H1 (cell line): ENCODE measurements around the gene MYBPC1. TPM values are rescaled to one million over a fixed set of nuclear protein-coding genes. Genes with fewer than 3 reads are reported as not detected.

Experiments
- CTCF ChIA-PET: fragments of 300-600 bp; sonication (Branson Sonifier 250); formaldehyde crosslinking; loops from one replicate; lab custom pipeline; 2021; ENCODE audit not compliant: partially characterized antibody; lab: Charles Lee
- POLR2A ChIA-PET: fragments of 300-600 bp; sonication (Branson Sonifier 250); formaldehyde crosslinking; loops from one replicate; lab custom pipeline; 2021; ENCODE audit warnings: inconsistent platforms; ENCODE audit not compliant: partially characterized antibody; lab: Charles Lee
- DNase-seq, 2 experiments: peaks; one replicate each; pipeline versions ENCODE4 v3.0.0 to v3.0.0-alpha.2; 2010 to 2022; ENCODE audit warnings: low spot score in 2 of 2, low read depth in 1 of 2, mixed read lengths in 1 of 2
- FAIRE-seq: peaks from 2 replicates; lab custom pipeline; 2011; peaks lifted over from hg19 to GRCh38; lab: Jason Lieb, UNC
- H2AFZ ChIP-seq: 2 replicates; pipeline ENCODE4 v1.8.1; 2012; ENCODE audit warnings: low read length, inconsistent platforms
- H2AK5ac ChIP-seq: 2 replicates; pipeline ENCODE4 v1.6.1; 2013; ENCODE audit warnings: low read depth, low read length
- H2BK120ac ChIP-seq: replicated peaks from 2 replicates; pipeline ENCODE3; 2013; ENCODE audit warnings: low read depth, low read length, inconsistent platforms
- H2BK12ac ChIP-seq: 2 replicates; pipeline ENCODE4 v1.6.1; 2013; ENCODE audit warnings: low read depth, low read length
- H2BK15ac ChIP-seq: 2 replicates; pipeline ENCODE4 v1.6.1; 2013; ENCODE audit warnings: low read length
- H2BK20ac ChIP-seq: 2 replicates; pipeline ENCODE4 v1.6.1; 2013; ENCODE audit warnings: low read length
- H2BK5ac ChIP-seq: 2 replicates; pipeline ENCODE4 v1.6.1; 2013; ENCODE audit warnings: low read depth, low read length
- H3K14ac ChIP-seq: 2 replicates; pipeline ENCODE4 v1.6.1; 2013; ENCODE audit warnings: inconsistent platforms; ENCODE audit not compliant: insufficient read length
- H3K18ac ChIP-seq: 2 replicates; pipeline ENCODE4 v1.6.1; 2013; ENCODE audit warnings: low read length; ENCODE audit errors: extremely low read depth
- H3K23ac ChIP-seq: 2 replicates; pipeline ENCODE4 v1.6.1; 2013; ENCODE audit warnings: inconsistent platforms; ENCODE audit not compliant: insufficient read length
- H3K23me2 ChIP-seq: 2 replicates; pipeline ENCODE4 v1.6.1; 2013; ENCODE audit warnings: low read depth, low read length
- H3K27ac ChIP-seq: 2 replicates; pipeline ENCODE4 v1.6.1; 2011; ENCODE audit warnings: low read depth, low read length, inconsistent platforms
- H3K27me3 ChIP-seq, 4 experiments: replicated peaks in 1 of 4; 1 replicate in 1 of 4; 2 replicates in 3 of 4; pipeline versions ENCODE4 v1.6.1 to v1.8.1; 2011 to 2013; ENCODE audit warnings: low read length in 3 of 4, mild to moderate bottlenecking in 3 of 4, inconsistent platforms in 2 of 4, mixed read lengths in 2 of 4, moderate library complexity in 1 of 4; ENCODE audit not compliant: control insufficient read depth in 3 of 4, insufficient read depth in 3 of 4; ENCODE audit errors: extremely low read depth in 1 of 4
- H3K36me3 ChIP-seq, 4 experiments: 2 replicates each; pipeline versions ENCODE4 v1.6.1 to v1.8.1; 2011 to 2013; ENCODE audit warnings: mild to moderate bottlenecking in 4 of 4, low read length in 3 of 4, moderate library complexity in 2 of 4, control low read depth in 1 of 4, inconsistent platforms in 1 of 4; ENCODE audit not compliant: insufficient read depth in 4 of 4, control insufficient read depth in 2 of 4
- H3K4ac ChIP-seq: replicated peaks from 2 replicates; pipeline ENCODE3; 2013; ENCODE audit warnings: low read length, low read depth, mixed read lengths, inconsistent platforms; ENCODE audit not compliant: insufficient read length
- H3K4me1 ChIP-seq, 4 experiments: replicated peaks in 1 of 4; 1 replicate in 1 of 4; 2 replicates in 3 of 4; pipeline versions ENCODE4 v1.6.1 to v1.8.1; 2011 to 2013; ENCODE audit warnings: low read length in 3 of 4, inconsistent platforms in 2 of 4, mixed read lengths in 1 of 4; ENCODE audit not compliant: insufficient read depth in 4 of 4, control insufficient read depth in 3 of 4
- H3K4me2 ChIP-seq, 2 experiments: 2 replicates each; pipeline versions ENCODE4 v1.6.1 to v1.8.1; 2011 to 2013; ENCODE audit warnings: low read depth in 2 of 2, low read length in 2 of 2, control low read depth in 1 of 2, inconsistent platforms in 1 of 2, mild to moderate bottlenecking in 1 of 2; ENCODE audit not compliant: insufficient read depth in 1 of 2
- H3K4me3 ChIP-seq, 4 experiments: fragments of 200-600, 300-600 bp in 1 of 4; sonication (generic), shearing (Covaris generic), sonication (Bioruptor Twin) in 1 of 4; 2 replicates each; pipeline versions ENCODE4 v1.5.1 to v1.8.1; 2011 to 2016; ENCODE audit warnings: low read length in 4 of 4, low read depth in 3 of 4, control low read depth in 2 of 4, inconsistent platforms in 2 of 4, mild to moderate bottlenecking in 2 of 4, mixed read lengths in 1 of 4, moderate library complexity in 1 of 4; ENCODE audit not compliant: insufficient read depth in 2 of 4; ENCODE audit errors: extremely low read depth in 1 of 4
- H3K56ac ChIP-seq: replicated peaks from 2 replicates; pipeline ENCODE3; 2013; ENCODE audit warnings: low read depth, mild to moderate bottlenecking, mixed read lengths, low read length, inconsistent platforms; ENCODE audit not compliant: insufficient read length
- H3K79me1 ChIP-seq: 2 replicates; pipeline ENCODE4 v1.6.1; 2013; ENCODE audit warnings: low read depth, low read length, control low read depth
- H3K79me2 ChIP-seq, 2 experiments: 2 replicates each; pipeline versions ENCODE4 v1.6.1 to v1.8.1; 2012 to 2013; ENCODE audit warnings: low read length in 2 of 2, mild to moderate bottlenecking in 2 of 2, inconsistent platforms in 1 of 2; ENCODE audit not compliant: insufficient read depth in 2 of 2, control insufficient read depth in 1 of 2
- H3K9ac ChIP-seq, 4 experiments: replicated peaks in 1 of 4; 1 replicate in 1 of 4; 2 replicates in 3 of 4; pipeline versions ENCODE4 v1.6.1 to v1.8.1; 2011 to 2013; ENCODE audit warnings: low read depth in 3 of 4, low read length in 3 of 4, control low read depth in 2 of 4, mild to moderate bottlenecking in 2 of 4, moderate library complexity in 2 of 4, inconsistent platforms in 1 of 4; ENCODE audit errors: extremely low read depth in 1 of 4
- H3K9me3 ChIP-seq, 2 experiments: 2 replicates each; pipeline versions ENCODE4 v1.6.1 to v1.8.1; 2012 to 2013; ENCODE audit warnings: mild to moderate bottlenecking in 2 of 2, moderate library complexity in 2 of 2, control low read depth in 1 of 2, inconsistent platforms in 1 of 2, low read depth in 1 of 2, low read length in 1 of 2, mixed read lengths in 1 of 2; ENCODE audit not compliant: insufficient read depth in 2 of 2
- H4K20me1 ChIP-seq, 2 experiments: replicated peaks in 1 of 2; 2 replicates each; pipeline versions ENCODE3 to v1.8.1; 2011 to 2013; ENCODE audit warnings: inconsistent platforms in 2 of 2, low read length in 2 of 2, mild to moderate bottlenecking in 1 of 2; ENCODE audit not compliant: insufficient read depth in 2 of 2, control insufficient read depth in 1 of 2
- H4K5ac ChIP-seq: 2 replicates; pipeline ENCODE4 v1.6.1; 2013; ENCODE audit warnings: low read length, low read depth, mixed read lengths, inconsistent platforms; ENCODE audit not compliant: insufficient read length
- H4K8ac ChIP-seq: 2 replicates; pipeline ENCODE4 v1.8.0; 2013; ENCODE audit warnings: mild to moderate bottlenecking, moderate library complexity, low read length, inconsistent platforms; ENCODE audit not compliant: insufficient read depth; ENCODE audit errors: extremely low read depth
- H4K91ac ChIP-seq: replicated peaks from 2 replicates; pipeline ENCODE3; 2013; ENCODE audit warnings: low read length, mixed read lengths, inconsistent platforms; ENCODE audit not compliant: insufficient read length
- ASH2L ChIP-seq: fragments of 200-600, 300-600 bp; sonication (generic); IDR thresholded peaks from one replicate; pipeline ENCODE4 v1.7.1; 2017; ENCODE audit warnings: low read length
- CREB1 ChIP-seq: IDR thresholded peaks from 2 replicates; pipeline ENCODE4 v1.6.1; 2012; ENCODE audit warnings: inconsistent platforms
- EZH2 ChIP-seq: fragments of 200-600 bp; sonication (generic); IDR thresholded peaks from 2 replicates; pipeline ENCODE4 v1.7.1; 2012; ENCODE audit warnings: low read depth, mild to moderate bottlenecking, moderate library complexity, low read length, inconsistent platforms; ENCODE audit not compliant: severe bottlenecking
- GTF2F1 ChIP-seq: IDR thresholded peaks from 2 replicates; pipeline ENCODE4 v1.6.1; 2012; ENCODE audit warnings: low read depth, low read length, improper control_type of control experiment, borderline replicate concordance
- KDM4A ChIP-seq: IDR thresholded peaks from one replicate; pipeline ENCODE4 v1.7.1; 2012; ENCODE audit warnings: low read depth, mild to moderate bottlenecking, moderate library complexity, low read length, inconsistent platforms; ENCODE audit not compliant: severe bottlenecking
- POLR2A ChIP-seq, 2 experiments: IDR thresholded peaks; 1 replicate in 1 of 2; 2 replicates in 1 of 2; pipeline ENCODE4 v1.6.1; 2011; ENCODE audit warnings: low read depth in 2 of 2, low read length in 2 of 2, mild to moderate bottlenecking in 2 of 2; ENCODE audit errors: control extremely low read depth in 1 of 2
- TBP ChIP-seq: IDR thresholded peaks from 2 replicates; pipeline ENCODE4 v1.6.1; 2011; ENCODE audit warnings: low read depth, low read length, improper control_type of control experiment
- TEAD4 ChIP-seq: IDR thresholded peaks from 2 replicates; pipeline ENCODE4 v1.6.1; 2012; ENCODE audit warnings: low read depth, low read length, inconsistent platforms, mixed read lengths
- ZNF274 ChIP-seq: IDR thresholded peaks from 2 replicates; pipeline ENCODE4 v1.7.0; 2012; ENCODE audit warnings: low read length, borderline replicate concordance; ENCODE audit errors: extremely low read depth
- WGBS, 2 experiments: shearing (Covaris generic) in 1 of 2; methylation state at CpG; one replicate each; pipeline versions ENCODE4 v1.1.6 to v1.1.7; 2013 to 2015; ENCODE audit warnings: low lambda C conversion rate in 2 of 2, mixed read lengths in 2 of 2, inconsistent platforms in 1 of 2, low coverage in 1 of 2, missing lambda C conversion rate in 1 of 2; ENCODE audit not compliant: insufficient replicate concordance in 2 of 2, insufficient coverage in 1 of 2, insufficient read length in 1 of 2; ENCODE audit errors: extremely low coverage in 1 of 2, missing lambda C conversion rate in 1 of 2; 5-methylcytosine and 5-hydroxymethylcytosine counted together
- polyA plus RNA-seq, 7 experiments: library from polyadenylated mRNA; depleted of rRNA in 3 of 7; stranded (reverse) in 5 of 7; unstranded in 2 of 7; fragments of >200 nt in 5 of 7; fragments of 200-250 nt in 2 of 7; gene quantifications; 1 replicate in 5 of 7; 2 replicates in 1 of 7; 4 replicates in 1 of 7; pipeline versions ENCODE4 v1.2.1 to v1.2.3, GENCODE V29; 2011 to 2013; ENCODE audit warnings: missing spikeins in 2 of 7, mixed read lengths in 2 of 7
- total RNA-seq: library from RNA; stranded (reverse); fragmentation: NEBNext Ultra II Directional; extraction: Animal tissue kit (Norgen Biotek cat#: 25700); gene quantifications from 2 replicates; pipeline ENCODE4 v1.2.1, GENCODE V29; 2021
- TF ChIP-seq, protein P1 (sequence below): IDR thresholded peaks from 2 replicates; pipeline ENCODE4 v1.6.1; 2011; ENCODE audit warnings: low read depth, mild to moderate bottlenecking, low read length; ENCODE audit not compliant: insufficient read depth
- TF ChIP-seq, protein P2 (sequence below): IDR thresholded peaks from 2 replicates; pipeline ENCODE4 v1.6.1; 2012; ENCODE audit warnings: low read length, inconsistent platforms

Gene MYBPC1
- total and polyA plus RNA-seq, 2 of the 8 experiments (the other 6 are each of a cell fraction or from before 2014, with no cell fraction given): not detected

DNA sequence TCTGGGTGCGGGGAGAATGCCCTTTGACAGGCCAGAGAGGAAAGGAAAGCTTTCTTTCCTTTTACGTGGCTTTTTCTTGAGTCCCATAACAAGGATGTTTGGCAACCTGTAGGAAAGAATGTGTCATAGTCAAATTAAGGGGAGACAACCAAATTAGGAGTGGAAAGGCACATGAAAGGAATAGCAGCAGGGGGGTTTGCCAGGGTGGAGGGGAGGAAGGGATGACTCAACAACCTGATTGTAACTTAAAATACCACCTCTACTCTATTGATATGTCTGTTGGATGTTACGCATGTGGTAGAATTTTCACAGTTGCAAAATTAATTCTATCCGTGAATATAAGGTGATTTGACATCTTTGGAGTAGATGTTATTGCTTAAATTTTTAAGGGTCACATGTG, 28.5 kb upstream of the MYBPC1 start:
- Histone ChIP-seq H3K79me2 (no peaks in the 10 kb centered on the region), H3K27ac (peak overlapping the region; percentile 51; the same call in 1 of the 2 replicates)
- TF ChIP-seq ZNF274 (no peak), CREB1 (0 out of 2 replicates have a peak, but pooled peaks have one; percentile 22), KDM4A (no peak), GTF2F1 (no peak), ASH2L (peak; percentile 60), POLR2A (IDR thresholded peaks at IDR 0.05; ENCODE audit: control extremely low read depth in 1 of 2, low read depth in 2 of 2, low read length in 2 of 2) (peak in 1 of 2 experiments; percentile 45; a peak in 1 of 3 replicates), TBP (peak; percentile 23; the same call in 1 of the 2 replicates), TEAD4 (peak; percentile 55; the same call in 1 of the 2 replicates), EZH2 (no peak)
- TF ChIP-seq, protein P1, sequence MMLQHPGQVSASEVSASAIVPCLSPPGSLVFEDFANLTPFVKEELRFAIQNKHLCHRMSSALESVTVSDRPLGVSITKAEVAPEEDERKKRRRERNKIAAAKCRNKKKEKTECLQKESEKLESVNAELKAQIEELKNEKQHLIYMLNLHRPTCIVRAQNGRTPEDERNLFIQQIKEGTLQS: 0 out of 2 replicates have a peak, but pooled peaks have one; percentile 14
- TF ChIP-seq, protein P2, sequence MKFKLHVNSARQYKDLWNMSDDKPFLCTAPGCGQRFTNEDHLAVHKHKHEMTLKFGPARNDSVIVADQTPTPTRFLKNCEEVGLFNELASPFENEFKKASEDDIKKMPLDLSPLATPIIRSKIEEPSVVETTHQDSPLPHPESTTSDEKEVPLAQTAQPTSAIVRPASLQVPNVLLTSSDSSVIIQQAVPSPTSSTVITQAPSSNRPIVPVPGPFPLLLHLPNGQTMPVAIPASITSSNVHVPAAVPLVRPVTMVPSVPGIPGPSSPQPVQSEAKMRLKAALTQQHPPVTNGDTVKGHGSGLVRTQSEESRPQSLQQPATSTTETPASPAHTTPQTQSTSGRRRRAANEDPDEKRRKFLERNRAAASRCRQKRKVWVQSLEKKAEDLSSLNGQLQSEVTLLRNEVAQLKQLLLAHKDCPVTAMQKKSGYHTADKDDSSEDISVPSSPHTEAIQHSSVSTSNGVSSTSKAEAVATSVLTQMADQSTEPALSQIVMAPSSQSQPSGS: peak; percentile 71; the same call in 1 of the 2 replicates

More for the DNA sequence above, 28.5 kb upstream of the MYBPC1 start:
- H3K56ac ChIP-seq: no peak overlapping the region
- no peak overlapping the region for H4K91ac ChIP-seq
- no peaks in the 10 kb centered on the region for H3K79me1 ChIP-seq
- no peak overlapping the region for H2AK5ac ChIP-seq
- no peak overlapping the region for H2BK15ac ChIP-seq
- H4K8ac ChIP-seq: no peak overlapping the region
- no peaks in the 10 kb centered on the region for H3K27me3 ChIP-seq
- no peaks in the 10 kb centered on the region for H4K20me1 ChIP-seq
- no peaks in the 10 kb centered on the region for H3K9me3 ChIP-seq
- H4K5ac ChIP-seq: no peak overlapping the region
- no peaks in the 10 kb centered on the region for H3K36me3 ChIP-seq
- ChIA-PET POLR2A (interaction anchor here (1.0 to 1.8 kb wide), 5 partner anchors 15 to 91 kb away, joined by 3 to 4 read pairs (median 3); partner anchors contain the start of gene SPIC), CTCF (interaction anchor here (0.8 to 0.9 kb wide), 2 partner anchors 16 to 274 kb away, joined by 3 read pairs; no protein-coding TSS in a partner anchor)
- no peak overlapping the region for H3K14ac ChIP-seq
- no peak overlapping the region for H2BK5ac ChIP-seq
- H3K4me1 ChIP-seq: peaks cover 2 to 14% (median 10%) of the 10 kb centered on the region in 4 experiments; a peak in 4 of 7 replicates
- H3K4me2 ChIP-seq: peak overlapping the region; percentile 58 to 61
- H2BK20ac ChIP-seq: no peak overlapping the region
- peak; percentile 76 for FAIRE-seq
- no peak overlapping the region; the same call in 1 of the 2 replicates for H2AFZ ChIP-seq
- peak overlapping the region in 1 of 4 experiments; percentile 34; a peak in 1 of 7 replicates for H3K9ac ChIP-seq
- H2BK120ac ChIP-seq: no peak overlapping the region
- H3K18ac ChIP-seq: no peak overlapping the region; the same call in 1 of the 2 replicates
- no peak overlapping the region for H3K23ac ChIP-seq
- peak overlapping the region in 1 of 4 experiments; percentile 40; a peak in 1 of 8 replicates for H3K4me3 ChIP-seq
- H2BK12ac ChIP-seq: no peak overlapping the region; the same call in 1 of the 2 replicates
- no peak overlapping the region for H3K4ac ChIP-seq
- 17% methylated on average over 4 of the region's 4 CpGs; no CpG with 5 or more reads in 1 of the 2 experiments for WGBS, 2 experiments
- peak in 1 of 2 experiments; percentile 83 for DNase-seq
- peaks cover 2% of the 10 kb centered on the region; the same call in 1 of the 2 replicates for H3K23me2 ChIP-seq
